HPDE6-E6E7 (cell line): ENCODE data around the gene SLC35E2B.
A peak's percentile ranks its signal among the peaks of the same experiment; 100 is the strongest.
"Not testable (repeated sequence)": the region's sequence is repeated elsewhere in the genome, so short reads cannot be mapped to it uniquely, and the experiment has no call there.

Experiments used
- DNase-seq: peaks from one replicate; pipeline ENCODE4 v3.0.0; 2011; ENCODE audit warnings: missing footprints; ENCODE audit errors: extremely low spot score

SLC35E2B gene

DNA sequence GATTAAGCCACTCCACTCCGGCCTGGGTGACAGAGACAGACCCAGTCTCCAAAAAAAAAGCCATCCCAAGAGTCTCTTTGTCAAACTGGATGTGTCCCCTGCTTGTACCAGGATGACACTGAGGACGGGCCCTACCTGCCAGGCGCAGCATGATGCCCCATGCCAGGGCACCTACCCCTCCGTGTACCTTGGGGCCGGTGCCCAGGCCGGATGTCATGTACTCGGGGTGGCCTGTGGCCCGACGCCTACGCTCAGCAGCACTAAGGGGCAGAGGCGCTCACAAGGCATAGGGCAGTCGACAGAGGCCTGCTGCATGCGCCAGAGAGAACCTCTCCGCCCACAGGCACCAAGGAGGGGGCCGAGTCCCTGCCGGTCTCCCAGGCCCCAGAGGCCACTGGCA, 53.2 kb downstream of the SLC35E2B start:
- DNase-seq: not testable (repeated sequence)

GRCh38 chr1:1638528-1638927, 54.1 kb downstream of the SLC35E2B start:
- not testable (repeated sequence) for DNase-seq

- DNase-seq: not testable (repeated sequence)
Measured at GRCh38 chr1:1637479-1637875, 55.1 kb downstream of the SLC35E2B start.

- DNase-seq: not testable (repeated sequence)
Measured at GRCh38 chr1:1636621-1637478, 55.7 kb downstream of the SLC35E2B start.

DNA sequence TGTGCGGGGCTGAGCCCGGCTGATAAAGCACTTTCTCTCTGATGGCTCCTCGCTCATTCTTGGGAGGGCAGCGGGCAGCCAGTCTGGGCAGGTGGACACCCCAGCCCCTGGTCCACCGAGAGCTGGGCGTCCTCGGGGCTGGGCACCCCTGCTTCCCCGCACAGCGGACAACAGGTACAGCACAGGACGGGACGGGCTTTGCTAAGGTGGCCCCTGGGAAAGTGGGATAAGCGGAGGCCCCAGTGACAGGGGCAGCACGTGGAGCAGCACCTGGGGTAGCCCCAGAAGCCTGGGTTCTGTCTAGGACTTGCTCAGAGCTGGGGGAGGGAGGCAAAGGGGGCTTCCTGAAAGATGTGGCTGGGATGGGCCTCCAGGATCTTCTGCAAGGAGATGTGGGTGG, 58.0 kb downstream of the SLC35E2B start:
- not testable (repeated sequence) for DNase-seq

DNA sequence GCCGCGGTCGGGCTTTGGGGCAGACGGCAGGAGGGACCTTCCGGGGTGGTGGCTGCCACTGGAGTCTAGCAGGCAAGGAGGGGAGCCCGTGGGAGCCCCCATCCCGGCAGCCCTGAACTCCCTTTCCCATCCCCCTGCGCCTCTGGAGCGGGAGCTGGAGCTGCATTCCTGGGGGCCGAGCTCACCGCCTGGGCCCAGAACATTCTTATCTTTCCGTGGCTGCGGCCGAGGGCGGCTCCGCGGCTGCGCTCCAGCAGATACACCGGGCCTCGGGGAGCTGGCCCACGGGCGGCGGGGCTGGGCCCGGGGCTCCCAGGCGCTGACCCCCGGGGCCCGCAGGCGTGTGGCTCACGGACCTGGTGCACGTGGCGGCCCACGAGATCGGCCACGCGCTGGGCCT, 59.2 kb downstream of the SLC35E2B start:
- not testable (repeated sequence) for DNase-seq

- no peak for DNase-seq
Measured at GRCh38 chr1:1631782-1632420, 60.7 kb downstream of the SLC35E2B start, which contains the start of gene MMP23B. Gene MMP23B (plus strand): TSS chr1:1632173. CDS start chr1:1632219, 46 bp downstream.

DNA sequence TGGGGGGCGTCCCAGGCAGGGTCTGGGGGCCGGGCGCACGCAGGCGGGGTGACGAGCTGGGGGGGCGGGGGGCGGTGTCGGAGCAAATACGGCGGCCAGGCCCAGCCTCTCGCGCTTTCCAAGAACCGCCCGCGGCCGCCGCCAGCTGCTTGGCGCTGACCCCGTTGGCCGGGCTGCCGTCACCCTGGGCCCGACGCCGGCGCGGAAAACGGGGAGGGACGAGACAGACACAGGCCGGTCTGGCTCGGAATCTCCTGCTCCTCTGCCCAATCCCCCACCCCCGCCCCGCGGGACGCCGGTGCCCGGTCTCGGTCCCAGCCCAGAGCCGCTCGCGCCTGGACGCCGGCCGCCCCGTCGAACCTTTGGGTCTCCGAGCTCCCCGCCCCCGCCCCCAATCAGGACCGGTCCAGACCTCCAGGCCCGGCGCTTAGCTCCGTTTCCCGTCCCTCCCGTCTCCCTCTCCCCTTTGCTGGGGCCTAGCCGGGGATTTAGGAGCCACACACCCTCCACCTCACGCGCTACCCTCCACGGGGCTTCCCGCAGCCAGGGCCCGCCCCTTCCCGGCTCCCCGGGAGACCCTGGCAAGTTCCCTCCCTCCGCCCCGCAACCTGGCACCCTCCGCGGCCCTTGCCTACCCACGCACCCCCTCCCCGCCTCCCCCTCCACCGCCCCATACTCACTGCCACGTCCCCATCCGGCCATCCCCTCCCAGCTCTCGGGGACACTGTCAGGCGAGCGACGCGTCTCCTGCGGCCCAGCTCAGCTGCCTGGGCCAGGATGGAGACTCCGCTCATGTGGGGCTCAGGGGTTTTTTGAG, 61.4 kb downstream of the SLC35E2B start:
- no peak for DNase-seq

DNA sequence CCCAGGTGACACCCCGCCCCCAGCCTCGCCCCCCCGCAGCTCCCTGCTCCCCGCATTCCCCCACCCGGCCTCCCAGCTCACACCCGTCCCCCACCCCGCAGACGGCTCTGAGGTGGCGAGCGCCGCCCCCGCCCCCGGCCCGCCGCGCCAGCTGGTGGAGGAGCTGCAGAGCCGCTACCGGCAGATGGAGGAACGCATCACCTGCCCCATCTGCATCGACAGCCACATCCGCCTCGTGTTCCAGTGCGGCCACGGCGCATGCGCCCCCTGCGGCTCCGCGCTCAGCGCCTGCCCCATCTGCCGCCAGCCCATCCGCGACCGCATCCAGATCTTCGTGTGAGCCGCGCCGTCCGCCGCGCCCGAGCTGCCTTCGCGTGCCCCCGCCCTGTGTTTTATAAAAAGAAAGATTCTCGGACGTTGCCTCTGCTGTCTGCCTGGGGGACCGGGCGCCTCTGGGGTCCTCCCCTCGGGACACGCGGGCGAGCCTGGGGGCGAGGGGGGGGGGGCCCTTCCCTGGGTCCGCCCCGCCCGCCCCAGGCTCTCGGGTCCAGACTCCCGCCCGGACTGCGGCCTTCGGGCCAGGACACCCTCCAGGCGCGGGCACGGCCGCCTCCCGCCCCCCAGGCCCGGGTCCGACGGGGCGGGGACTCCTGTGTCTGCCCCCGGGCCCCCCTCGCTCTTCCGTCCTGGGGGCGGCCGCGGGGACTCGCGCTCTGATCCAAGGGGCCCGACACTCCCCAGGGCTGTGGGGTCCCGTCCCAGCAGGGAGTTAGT, 62.2 kb downstream of the SLC35E2B start:
- peak; percentile 97 for DNase-seq

GRCh38 chr1:1629430-1630190, 63.0 kb downstream of the SLC35E2B start:
- DNase-seq: no peak

- DNase-seq: no peak
Measured at GRCh38 chr1:1628754-1629429, 63.7 kb downstream of the SLC35E2B start.

GRCh38 chr1:1627829-1628753, 64.5 kb downstream of the SLC35E2B start:
- DNase-seq: no peak

- DNase-seq: peak; percentile 76
Measured at GRCh38 chr1:1627261-1627828, 65.2 kb downstream of the SLC35E2B start.

- no peak for DNase-seq
Measured at GRCh38 chr1:1626207-1627141, 66.1 kb downstream of the SLC35E2B start.

DNA sequence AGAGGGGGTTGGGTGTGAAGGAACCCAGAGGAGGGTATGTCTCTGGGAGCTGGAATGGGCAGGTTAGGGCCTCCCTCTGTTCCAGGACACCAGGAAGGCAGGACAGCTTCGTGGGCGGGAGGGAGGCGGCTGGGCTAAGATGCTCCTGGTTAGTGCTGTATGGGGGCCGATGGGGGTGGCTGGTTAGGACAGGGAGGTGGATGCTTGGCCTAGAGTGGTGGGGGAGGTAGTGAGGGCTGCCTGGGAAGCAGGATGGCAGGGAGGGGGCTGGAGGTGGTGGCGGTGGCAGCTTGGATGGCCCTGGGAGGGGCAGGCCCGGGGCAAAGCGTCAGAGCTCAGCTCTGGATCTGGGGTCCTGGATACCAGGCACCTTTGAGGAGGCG, 66.8 kb downstream of the SLC35E2B start:
- no peak for DNase-seq

DNA sequence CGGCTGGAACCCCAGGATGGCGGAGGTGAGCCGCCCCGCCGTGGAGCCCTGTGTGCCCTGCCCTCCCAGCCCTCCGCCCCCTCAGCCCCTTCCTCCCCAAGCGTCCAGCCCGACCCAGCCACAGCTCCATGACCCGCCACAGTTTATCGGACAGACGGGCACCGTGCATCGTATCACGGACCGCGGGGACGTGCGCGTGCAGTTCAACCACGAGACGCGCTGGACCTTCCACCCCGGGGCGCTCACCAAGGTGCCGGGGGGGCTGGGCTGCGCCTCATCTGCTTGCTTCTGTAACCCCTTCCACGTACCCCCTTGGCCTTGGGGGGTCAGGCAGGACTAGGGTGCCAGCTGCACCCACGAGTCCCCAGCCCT, 67.2 kb downstream of the SLC35E2B start:
- no peak for DNase-seq
